Frontal cortex (tissue), 4 donors: ENCODE measurements around the gene SIL1. TPM values are rescaled to one million over a fixed set of nuclear protein-coding genes. Genes with fewer than 3 reads are reported as not detected.
"Not testable (repeated sequence)": the region's sequence is repeated elsewhere in the genome, so short reads cannot be mapped to it uniquely, and the experiment has no call there.

Experiments used
- DNase-seq, 2 donors: peaks; one replicate each; pipeline ENCODE4 v3.0.0; 2012; ENCODE audit warnings: low spot score in 2 of 2
- FAIRE-seq: peaks from 2 replicates; lab custom pipeline; 2012; peaks lifted over from hg19 to GRCh38; lab: Jason Lieb, UNC
- total RNA-seq: library from RNA; depleted of rRNA; stranded (reverse); fragments of >200 nt; gene quantifications from one replicate; pipeline ENCODE4 v1.2.3, GENCODE V29; 2014
- donor health status: control.
- donor health status: control.
- donor health status: control.

Gene SIL1
- total RNA-seq, 1 donor from 2014 or later: 9.4 TPM

DNA sequence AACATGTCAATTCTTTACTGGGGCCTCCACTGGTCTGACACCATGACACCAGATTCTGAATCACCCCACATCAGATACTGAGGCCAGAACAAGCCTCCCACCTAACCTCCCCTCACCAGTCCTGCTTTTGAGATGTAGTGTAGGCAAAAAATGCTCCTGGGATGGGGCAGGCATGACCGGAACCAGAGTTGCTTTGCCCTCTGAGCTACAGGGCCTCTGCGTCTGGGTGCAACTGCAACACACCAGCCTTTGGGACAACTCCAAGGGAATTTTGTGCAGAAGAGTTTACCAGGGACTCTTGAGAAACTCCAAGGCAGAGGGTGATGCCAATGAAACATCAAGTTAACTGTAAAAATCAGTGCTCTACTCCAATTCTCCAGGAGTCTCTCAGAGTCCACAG, 79.4 kb downstream of the SIL1 start:
- DNase-seq (no peak), FAIRE-seq (no peak)

DNA sequence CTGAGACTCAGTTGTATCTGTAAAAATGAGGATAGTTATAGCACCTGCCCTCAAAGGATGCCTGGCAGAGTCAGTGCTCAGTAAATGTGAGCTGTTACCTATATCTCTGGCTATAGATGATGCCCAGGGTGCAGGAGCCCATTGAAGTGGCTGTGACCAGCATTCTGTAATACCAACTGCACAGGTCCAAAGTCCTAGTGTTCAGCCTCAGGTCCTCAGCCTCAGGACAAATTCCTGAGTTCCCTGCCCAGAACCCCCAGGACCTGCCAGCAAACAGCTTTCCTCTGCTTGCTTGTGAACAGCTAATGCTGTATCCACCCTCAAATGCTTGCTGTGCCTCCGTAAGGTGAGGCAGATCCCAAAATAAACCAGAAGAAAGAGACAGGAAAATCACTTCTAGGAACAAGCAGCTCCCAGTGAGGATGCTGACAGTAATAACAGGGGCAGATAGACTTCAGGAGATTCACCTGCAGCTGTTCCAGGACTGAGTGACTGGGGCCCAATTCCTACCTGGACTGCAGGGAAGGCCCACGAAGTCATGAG, 80.8 kb downstream of the SIL1 start:
- no peak for FAIRE-seq
- no peak for DNase-seq

DNA sequence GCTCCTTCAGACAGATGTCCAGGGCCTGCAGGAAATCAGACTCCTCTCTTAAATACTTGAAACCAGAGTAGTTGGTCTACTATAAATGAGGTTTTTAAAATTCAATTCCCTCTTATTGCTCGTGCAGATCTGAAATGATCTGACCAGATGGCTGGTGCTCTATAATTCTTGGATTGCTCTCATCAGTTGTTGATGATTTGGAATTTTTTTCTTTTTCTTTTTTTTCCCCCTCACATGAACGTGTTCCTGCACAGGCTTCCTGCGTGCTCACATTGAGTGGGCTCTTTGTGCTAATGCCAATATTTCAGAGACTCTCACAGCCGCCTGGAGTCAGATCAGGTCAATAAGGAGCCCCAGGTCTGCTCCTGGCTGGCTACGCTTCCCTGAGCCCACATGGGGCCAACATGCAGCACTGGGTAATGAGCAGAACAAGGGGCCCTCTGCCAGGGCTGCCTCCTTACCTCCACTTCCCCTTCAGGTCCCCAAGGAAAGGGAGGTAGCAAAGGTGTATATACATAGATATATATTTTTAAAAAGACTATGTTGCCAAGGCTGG, 82.0 kb downstream of the SIL1 start:
- DNase-seq (no peak), FAIRE-seq (no peak)

DNA sequence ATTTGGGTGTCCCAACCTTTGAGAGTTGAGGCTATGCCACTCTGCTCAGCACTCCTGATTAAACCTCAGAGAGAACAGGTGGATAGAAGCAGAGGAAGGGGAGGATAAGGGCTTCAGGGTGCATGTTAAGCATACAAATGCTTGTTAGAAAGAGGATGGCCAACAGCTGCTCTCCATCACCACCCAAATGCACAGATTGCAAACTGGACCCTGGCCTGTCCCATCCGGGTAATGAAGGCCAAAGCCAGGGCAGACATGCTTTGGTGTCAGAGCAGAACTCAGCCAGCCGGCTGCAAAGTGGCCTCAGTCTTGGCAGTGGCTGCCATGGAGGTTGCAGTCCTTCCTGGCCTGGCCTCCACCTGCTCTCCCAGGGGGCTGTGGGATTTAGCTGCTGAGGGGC, 84.3 kb downstream of the SIL1 start:
- FAIRE-seq (no peak), DNase-seq (no peak)

DNA sequence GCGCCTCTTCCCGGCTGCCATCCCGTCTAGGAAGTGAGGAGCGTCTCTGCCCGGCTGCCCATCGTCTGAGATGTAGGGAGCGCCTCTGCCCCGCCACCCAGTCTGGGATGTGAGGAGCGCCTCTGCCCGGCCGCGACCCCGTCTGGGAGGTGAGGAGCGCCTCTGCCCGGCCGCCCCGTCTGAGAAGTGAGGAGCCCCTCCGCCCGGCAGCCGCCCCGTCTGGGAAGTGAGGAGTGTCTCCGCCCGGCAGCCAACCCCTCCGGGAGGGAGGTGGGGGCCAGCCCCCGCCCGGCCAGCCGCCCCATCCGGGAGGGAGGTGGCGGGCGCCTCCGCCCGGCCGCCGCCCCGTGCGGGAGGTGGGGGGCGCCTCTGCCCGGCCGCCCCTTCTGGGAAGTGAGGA, 85.8 kb downstream of the SIL1 start:
- FAIRE-seq, DNase-seq: not testable (repeated sequence)

DNA sequence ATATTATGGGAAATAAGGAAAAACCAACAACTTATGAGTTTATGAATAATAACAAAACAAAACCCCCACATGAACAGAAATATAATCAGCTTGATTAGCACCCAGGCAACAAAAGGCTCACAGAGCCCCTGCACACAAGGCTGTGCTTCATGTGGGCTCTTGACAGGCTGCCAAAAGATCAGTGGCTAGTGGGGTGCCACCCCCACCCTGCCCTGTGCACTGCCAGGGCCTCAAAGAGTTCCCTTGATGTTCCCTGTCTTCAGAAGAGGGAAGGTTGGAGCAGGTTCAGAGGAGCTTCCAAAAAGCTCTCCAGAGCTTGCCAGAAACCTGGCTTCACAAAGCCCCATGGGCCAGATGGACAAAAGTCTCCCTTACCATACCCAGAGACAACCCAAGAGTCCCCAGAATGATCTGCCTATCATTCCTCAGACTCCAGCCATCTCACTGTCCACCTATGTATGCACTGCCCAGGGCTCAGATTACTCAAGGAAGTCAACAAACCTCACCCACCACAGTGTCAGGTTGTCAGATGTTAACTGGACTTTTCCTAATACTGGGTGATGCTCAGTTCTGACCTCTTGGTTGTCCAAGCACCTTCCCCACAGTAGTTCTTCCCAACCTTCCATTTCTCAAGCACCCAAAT, 87.5 kb downstream of the SIL1 start:
- FAIRE-seq: no peak

DNA sequence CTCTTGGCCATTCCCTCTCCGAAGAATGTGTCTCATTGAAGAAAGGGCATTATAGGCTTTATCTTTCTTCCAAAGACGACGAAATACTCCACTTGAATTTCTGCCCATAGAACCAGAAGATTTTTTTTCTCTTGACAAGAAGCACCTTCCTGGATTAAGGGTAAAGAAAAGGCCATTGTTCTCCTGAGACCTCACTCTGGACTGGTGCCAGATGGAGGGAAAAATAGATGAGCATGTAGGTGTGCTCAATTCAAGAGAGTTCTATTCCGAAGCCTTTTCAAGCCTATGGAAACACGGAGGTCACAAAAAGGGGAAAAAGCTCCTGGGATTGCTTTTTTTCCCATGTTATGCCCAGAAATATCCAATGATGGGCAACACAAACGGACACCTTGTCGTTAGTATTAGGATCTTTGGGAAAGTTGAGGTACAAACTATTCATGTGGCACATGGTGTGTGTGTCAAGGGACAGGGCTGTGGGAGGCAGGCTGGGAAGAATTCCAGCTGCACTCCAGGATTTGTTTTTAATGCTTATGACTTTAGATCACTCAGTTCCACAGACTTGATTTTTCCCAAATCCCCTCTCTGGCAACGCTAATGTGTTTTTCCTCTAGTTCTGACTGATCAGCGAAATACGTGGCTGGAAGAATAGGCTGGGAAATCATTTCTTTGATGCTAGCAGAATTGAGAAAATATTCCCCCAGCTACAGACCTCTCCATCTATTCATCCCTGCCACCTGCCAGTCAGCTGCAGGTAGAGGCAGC, 89.9 kb downstream of the SIL1 start:
- DNase-seq (no peak), FAIRE-seq (no peak)

More for the DNA sequence above, 87.5 kb downstream of the SIL1 start:
- peak in 1 of 2 donors; percentile 63 for DNase-seq

DNA sequence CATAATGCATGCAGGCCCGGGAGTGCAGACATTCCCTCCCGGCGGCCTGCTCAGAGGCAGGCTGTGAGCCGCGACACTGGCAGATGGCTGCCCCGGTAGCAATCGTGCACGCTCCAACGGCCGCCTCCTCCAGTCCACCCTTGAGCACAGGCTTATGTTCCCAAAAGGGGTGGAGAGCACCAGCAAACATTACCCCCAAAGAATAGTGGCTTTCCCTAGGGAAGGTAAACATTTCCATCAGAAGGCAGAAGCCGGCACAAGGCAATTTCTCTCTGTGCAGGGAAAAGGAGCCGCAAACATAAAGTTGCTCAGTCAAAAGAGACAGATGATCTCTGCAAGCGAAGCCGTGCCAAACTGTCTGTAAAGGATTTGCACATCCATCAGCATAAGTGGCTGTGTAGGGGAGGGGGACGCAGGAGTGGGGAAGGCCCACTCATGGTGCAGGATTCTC, 92.5 kb downstream of the SIL1 start:
- FAIRE-seq (no peak), DNase-seq (no peak)

DNA sequence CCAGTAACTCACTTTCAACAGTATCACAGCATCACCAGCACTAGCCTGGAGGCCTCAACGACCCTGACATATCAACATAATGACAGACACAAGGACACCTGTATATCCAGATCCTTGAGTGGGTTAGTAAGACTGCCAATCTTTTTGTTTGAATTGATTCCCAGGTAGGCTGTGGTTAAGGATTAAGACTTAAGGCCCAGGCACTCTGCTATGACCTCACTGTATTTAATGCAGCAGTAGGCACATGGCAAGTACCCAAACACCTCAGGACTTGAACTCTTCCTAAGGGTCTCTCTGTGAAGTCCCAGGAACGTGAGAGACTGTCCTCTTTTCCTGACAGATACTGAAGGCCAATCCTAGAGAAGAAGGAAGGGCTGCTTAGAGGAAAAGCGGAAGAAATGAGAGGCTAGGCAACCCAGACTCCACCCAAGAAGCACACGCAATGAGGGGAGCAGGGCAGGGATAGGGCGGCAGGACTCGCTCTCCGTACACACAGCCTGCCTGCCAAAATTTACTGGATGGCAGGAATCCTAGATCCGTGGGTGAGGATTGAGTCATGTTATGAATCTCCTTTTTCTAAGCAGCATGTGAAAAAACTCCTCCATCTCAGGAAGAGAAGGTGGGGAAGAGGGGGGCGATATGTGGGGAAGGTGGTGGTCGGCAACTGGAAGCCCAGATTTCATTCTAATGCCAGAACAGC, 93.4 kb downstream of the SIL1 start:
- FAIRE-seq (no peak), DNase-seq (peak in 1 of 2 donors; percentile 67)

DNA sequence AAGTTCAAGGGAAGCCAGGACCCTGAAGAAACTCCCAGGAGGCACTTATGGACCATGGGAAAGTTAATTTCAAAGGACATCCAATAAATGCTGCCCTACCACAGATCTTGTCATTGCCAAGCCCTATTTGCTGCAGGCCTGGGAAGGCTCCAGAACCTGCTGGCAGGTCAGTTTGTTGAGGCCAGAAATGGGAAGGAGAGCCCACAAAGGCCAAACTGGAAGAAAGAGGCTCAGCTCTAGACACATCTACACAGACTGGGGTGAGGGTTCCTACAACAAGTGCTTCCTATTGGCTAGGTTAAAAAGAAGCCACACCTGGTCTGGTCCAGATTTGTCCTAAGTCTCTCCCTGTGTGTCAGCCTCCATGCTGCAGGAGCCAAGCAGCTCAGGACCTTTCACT, 94.4 kb downstream of the SIL1 start:
- no peak for FAIRE-seq

DNA sequence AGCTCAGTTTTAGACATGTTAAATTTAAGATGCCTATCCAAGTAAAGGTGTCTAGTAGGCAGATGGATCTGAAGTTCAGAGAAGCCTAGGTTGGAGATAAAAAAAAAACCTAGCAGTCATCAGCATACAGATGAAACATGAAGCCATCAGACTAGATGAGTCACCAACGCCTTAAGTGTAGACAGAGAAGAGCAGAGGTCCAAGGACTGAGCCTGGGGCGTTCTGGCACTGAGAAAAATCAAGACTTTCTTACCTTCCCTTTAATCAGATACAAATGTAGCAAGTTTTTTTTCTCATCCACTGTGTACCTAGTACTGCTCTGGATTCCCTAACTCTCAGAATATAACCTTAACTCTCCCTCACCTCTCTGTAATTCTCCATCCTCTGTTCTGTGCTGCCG, 97.3 kb downstream of the SIL1 start:
- FAIRE-seq: no peak
- no peak for DNase-seq

More for the DNA sequence above, 94.4 kb downstream of the SIL1 start:
- no peak for DNase-seq

DNA sequence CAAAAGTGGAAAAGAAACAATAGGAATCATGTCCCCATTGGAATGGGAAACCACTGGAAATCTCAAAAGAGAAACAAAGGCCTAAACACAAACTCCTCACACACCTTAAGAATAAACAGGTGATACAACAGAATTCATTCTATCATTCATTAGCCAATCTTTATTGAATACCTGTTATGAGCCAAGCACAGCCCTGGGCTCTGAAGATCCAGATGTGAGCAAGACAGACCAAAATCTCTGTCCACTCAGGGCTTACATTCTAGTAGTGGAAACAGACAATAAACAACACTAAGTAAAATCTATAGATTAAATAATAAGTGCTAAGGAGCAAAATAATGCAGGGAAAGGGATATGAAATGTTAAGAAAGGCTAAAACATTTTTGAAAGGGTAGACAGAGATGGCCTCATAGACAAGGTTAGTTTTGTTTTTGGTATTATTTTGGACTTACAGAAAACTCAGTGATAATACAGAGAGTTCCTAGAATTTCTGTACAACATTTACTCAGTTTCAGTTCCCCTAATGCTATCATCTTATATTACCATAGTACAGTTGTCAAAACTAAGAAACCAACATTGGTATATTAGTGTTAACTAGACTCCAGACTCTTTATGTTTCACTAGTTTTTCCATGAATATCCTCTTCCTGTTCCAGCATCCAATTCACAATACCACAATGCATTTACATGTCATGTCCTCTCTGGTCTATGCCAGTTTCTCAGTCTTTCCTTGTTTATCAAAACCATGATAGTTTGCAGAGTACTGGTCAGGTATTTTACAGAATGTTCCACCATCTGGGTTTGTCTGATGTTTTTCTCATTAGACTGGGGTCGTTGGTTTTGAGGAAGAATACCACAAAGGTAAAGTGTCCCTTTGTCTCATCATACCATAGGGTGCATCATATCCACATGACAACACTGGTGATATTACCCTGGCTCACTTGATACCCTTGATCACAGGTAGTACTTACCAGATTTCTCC, 103.7 kb downstream of the SIL1 start:
- no peak for FAIRE-seq
- no peak for DNase-seq

DNA sequence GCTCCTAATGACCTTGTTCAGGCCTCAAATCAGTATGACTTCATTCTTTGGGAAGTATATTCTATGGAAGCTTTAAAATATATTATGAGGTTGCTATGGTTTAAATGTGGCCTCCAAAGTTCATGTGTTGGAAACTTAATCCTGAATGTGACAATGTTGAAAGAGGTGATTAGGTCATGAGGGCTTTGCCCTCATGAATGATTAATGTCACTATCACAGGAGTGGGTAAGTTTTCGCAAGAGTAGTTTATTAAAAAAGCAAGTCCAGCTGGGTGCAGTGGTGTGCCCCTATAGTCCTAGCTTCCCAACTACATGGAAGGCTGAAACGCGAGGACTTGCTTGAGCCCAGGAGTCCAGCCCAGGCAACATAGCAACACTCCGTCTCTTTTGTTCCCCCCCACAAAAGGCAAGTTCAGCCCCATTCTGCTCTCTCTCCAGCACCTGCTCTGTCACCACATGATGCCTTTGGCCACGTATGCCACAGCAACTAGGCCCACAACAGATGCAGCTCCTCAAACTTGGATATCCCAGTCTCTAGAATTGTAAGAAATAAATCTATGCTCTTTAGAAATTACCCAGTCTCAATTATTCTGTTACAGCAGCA, 105.3 kb downstream of the SIL1 start:
- FAIRE-seq: no peak
- DNase-seq: no peak

DNA sequence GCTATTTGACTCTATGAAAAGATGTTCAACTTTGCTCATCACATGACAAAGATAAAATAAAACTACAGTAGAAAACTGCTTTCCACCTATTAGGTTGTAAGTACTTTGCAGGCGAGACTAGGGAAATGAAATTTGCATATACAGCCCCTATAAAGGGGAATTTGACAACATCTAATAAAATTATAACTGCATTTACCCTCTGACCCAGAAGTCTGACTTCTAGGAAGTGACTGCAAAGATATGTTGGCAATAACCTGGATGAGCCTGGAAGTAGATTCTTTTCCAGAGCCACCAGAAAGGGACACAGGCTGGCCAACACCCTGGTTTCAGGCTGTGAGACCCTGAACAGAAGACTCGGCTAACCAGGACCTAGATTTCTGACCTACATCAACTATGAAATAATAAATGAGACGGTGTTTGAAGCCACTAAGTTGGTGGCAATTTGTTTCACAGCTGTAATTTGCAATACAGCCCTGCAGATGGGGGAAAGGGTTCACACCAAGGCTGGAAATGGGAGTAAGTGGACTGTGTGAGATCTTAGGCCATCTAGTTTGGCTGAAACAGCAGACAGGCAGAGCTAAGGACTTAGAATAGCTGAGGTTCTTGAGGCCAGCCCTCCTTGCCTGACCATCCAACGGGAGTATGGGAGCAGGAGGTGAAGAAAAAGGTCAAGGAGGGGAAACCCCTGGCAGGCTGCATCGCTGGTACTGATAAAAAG, 106.6 kb downstream of the SIL1 start:
- DNase-seq: no peak
- FAIRE-seq: no peak

DNA sequence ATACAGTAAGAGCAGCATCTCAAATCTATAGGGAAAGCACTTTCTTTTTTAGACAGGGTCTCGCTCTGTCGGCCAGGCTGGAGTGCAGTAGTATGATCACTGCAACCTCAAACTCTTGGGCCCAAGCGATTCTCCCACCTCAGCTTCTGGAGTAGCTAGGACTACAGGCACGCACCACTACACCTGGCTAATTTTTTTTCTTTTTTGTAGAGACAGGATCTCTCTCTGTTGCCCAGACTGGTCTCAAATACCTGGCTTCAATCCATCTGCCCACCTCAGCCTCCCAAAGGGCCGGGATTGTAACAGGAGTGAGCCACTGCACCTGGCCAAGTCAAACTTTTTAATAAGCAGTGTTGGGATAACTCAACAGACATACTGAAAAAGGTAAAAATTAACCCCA, 107.6 kb downstream of the SIL1 start:
- no peak for FAIRE-seq
- no peak for DNase-seq

DNA sequence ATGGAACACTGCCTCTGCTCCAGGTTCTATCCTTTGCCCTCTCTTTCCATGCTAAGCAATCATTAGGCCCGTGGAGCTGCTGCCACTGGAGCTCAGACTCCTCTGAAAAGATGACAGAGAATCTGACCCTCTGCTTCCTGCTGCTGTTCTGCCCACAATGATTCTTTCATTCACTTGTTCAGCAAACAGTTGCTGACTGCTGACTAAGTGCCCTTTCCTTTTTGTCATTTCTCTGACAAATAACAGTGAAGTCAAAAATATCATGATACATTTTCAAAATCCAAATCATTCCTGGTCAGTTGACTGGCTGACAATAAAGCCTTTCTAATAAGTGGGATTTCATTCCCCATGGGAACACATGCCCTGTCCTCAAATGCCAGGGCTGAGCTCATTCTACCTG, 110.1 kb downstream of the SIL1 start:
- DNase-seq (no peak), FAIRE-seq (no peak)

DNA sequence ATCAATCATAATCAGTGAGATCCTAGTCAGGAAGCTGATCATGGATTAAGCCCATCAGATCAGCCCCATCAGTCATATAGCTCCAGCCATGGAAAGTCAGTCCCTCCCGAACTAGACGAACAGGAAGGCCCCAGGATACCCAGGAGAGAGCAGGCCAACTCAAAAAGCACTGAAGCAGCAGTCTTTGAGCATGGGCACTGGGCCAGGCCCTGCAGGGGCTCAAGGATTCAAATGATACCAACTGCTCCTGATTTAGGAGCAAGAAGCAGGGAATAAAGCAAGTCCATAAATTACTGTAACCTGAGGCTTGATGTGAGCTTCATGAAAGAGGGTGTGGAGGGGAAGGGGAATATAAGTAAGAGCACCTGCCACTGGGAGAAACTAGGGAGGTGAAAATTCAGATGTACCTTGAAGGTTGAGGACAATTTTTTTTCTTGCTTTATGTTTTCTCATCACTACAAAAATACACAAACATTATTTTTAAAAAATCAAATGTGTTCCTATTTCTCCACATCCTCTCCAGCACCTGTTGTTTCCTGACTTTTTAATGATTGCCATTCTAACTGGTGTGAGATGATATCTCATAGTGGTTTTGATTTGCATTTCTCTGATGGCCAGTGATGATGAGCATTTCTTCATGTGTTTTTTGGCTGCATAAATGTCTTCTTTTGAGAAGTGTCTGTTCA, 115.2 kb downstream of the SIL1 start:
- no peak for FAIRE-seq
- DNase-seq: no peak
